Stomach (tissue), 9 donors: ENCODE data around the gene G6PD. TPM values are rescaled to one million over a fixed set of nuclear protein-coding genes. Genes with fewer than 3 reads are reported as not detected.

Experiments used
- DNase-seq, 2 donors: peaks; one replicate each; pipeline versions ENCODE4 v3.0.0 to v3.0.0-alpha.2; 2013 to 2019
- H3K27ac ChIP-seq, 5 donors: fragments of 200-600 bp in 4 of 5; sonication (generic) in 4 of 5; one replicate each; pipeline ENCODE4 v1.5.1; 2013 to 2019; ENCODE audit warnings: mild to moderate bottlenecking in 1 of 5, moderate library complexity in 1 of 5
- H3K27me3 ChIP-seq, 3 donors: fragments of 200-600 bp; sonication (generic); one replicate each; pipeline ENCODE4 v1.5.1; 2017 to 2019; ENCODE audit warnings: mixed run types in 1 of 3
- H3K36me3 ChIP-seq, 4 donors: fragments of 200-600 bp; sonication (generic); 1 replicate in 3 of 4; 2 replicates in 1 of 4; pipeline ENCODE4 v1.5.1; 2016 to 2019
- H3K4me1 ChIP-seq, 4 donors: fragments of 200-600 bp; sonication (generic); one replicate each; pipeline ENCODE4 v1.5.1; 2016 to 2019
- H3K4me3 ChIP-seq, 4 donors: fragments of 200-600 bp; sonication (generic) in 3 of 4; one replicate each; pipeline ENCODE4 v1.5.1; 2016 to 2019; ENCODE audit warnings: mild to moderate bottlenecking in 1 of 4
- H3K9me3 ChIP-seq, 4 donors: fragments of 200-600 bp; sonication (generic); one replicate each; pipeline ENCODE4 v1.5.1; 2016 to 2019
- CTCF ChIP-seq, 7 experiments: fragments of 450-650 bp in 4 of 7; fragments of 200-600 bp in 3 of 7; sonication (generic) in 3 of 7; IDR thresholded peaks; one replicate each; pipeline ENCODE4 v1.5.1; 2016 to 2019; ENCODE audit warnings: antibody characterized with exemption in 7 of 7, control low read depth in 2 of 7, mild to moderate bottlenecking in 1 of 7
- EP300 ChIP-seq: sonication (generic); formaldehyde crosslinking; IDR thresholded peaks from one replicate; pipeline ENCODE4 v1.6.1; 2017; ENCODE audit warnings: antibody characterized with exemption
- POLR2A ChIP-seq, 4 donors: fragments of 450-650 bp; IDR thresholded peaks; one replicate each; pipeline ENCODE4 v1.6.1; 2016; ENCODE audit warnings: antibody characterized with exemption in 4 of 4, control low read depth in 2 of 4, mild to moderate bottlenecking in 1 of 4, moderate library complexity in 1 of 4
- POLR2AphosphoS5 ChIP-seq, 3 donors: sonication (generic); formaldehyde crosslinking; IDR thresholded peaks; one replicate each; pipeline ENCODE4 v1.6.1; 2016; ENCODE audit warnings: antibody characterized with exemption in 3 of 3
- WGBS, 5 donors: extraction: QIAGEN DNeasy Blood & Tissue Kit in 3 of 5; methylation state at CpG; one replicate each; pipeline versions ENCODE4 v1.1.5 to v1.1.7; 2013 to 2018; 5-methylcytosine and 5-hydroxymethylcytosine counted together
- intact Hi-C: fragments of 100-400 bp; cut with DNase I; formaldehyde crosslinking; loops from one replicate; pipeline ENCODE4 v1.15.1; 2023; ENCODE audit warnings: low total_unique reads
- polyA plus RNA-seq, 3 donors: library from polyadenylated mRNA; stranded (reverse); fragments of 200-250 nt; gene quantifications; one replicate each; pipeline ENCODE4 v1.2.3, GENCODE V29; 2013
- total RNA-seq, 5 donors: library from RNA; depleted of rRNA; stranded (reverse); fragments of >200 nt; gene quantifications; one replicate each; pipeline versions ENCODE4 v1.1.0 to v1.2.3, GENCODE V29; 2014 to 2016
- donor health status: healthy with polysubstance abuse.
- donor health status: Bipolar disorder and iron deficiency.
- donor health status: healthy.

G6PD gene
- total and polyA plus RNA-seq, 8 donors: 10.3 to 41.7 (median 23.4) TPM

- no peak overlapping the region for H3K27ac ChIP-seq
- 85 to 100% (median 89%) methylated on average over 2 of the region's 2 CpGs for WGBS, 5 donors
- peaks cover 0 to 15% (median 5%) of the 10 kb centered on the region in 4 donors for H3K9me3 ChIP-seq
- DNase-seq: no peak
- H3K4me3 ChIP-seq: no peak overlapping the region
- peaks cover 0 to 26% (median 16%) of the 10 kb centered on the region in 4 donors for H3K36me3 ChIP-seq
- TF ChIP-seq CTCF (IDR thresholded peaks at IDR 0.05) (no peak), POLR2AphosphoS5 (IDR thresholded peaks at IDR 0.05) (no peak), EP300 (no peak)
- H3K4me1 ChIP-seq: peaks cover 7 to 27% (median 16%) of the 10 kb centered on the region in 4 donors
- intact Hi-C loops: no loop called here
- peaks cover 0 to 3% (median 0%) of the 10 kb centered on the region in 3 donors for H3K27me3 ChIP-seq
Observed at GRCh38 chrX:154513716-154514115, 32.9 kb downstream of the G6PD start.

DNA sequence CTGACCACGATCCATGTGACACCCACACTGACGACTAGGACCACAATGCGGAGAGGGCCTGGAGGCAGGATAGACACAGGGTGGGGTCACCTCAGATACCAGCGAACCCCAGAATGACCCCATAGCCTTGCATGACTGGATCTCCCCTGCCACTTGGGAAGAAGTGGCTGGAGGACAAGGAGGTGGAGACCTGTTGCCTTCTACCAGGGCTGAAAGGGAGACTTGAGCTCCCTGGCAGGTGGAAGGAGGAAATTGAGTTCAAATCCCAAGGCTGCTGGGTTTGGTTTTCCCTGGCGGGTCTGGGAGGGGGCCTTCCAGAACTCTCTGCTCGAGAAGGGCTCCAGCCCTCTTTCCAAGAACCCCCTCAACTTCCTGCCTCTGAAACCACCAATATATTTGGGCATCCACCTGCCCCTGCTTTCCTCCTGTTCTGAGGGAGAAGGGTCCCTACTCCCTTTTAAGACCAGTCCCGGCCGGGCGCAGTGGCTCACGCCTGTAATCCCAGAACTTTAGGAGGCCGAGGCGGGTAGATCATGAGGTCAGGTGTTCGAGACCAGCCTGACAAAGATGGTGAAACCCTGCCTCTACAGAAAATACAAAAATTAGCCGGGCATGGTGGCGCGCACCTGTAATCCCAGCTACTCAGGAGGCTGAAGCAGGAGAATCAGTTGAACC is 33.6 kb downstream of the G6PD start:
- TF ChIP-seq POLR2AphosphoS5 (IDR thresholded peaks at IDR 0.05): no peak
- TF ChIP-seq POLR2A (IDR thresholded peaks at IDR 0.05): no peak
- TF ChIP-seq CTCF (IDR thresholded peaks at IDR 0.05): no peak
- no peak for TF ChIP-seq EP300
- no peak for DNase-seq

GRCh38 chrX:154511761-154512160 is 34.9 kb downstream of the G6PD start:
- WGBS, 5 donors: 82 to 90% (median 87%) methylated on average over 6 to 12 of the region's 12 CpGs
- Histone ChIP-seq H3K36me3 (peaks cover 0 to 46% (median 36%) of the 10 kb centered on the region in 4 donors), H3K27me3 (no peaks in the 10 kb centered on the region), H3K9me3 (peaks cover 0 to 15% (median 5%) of the 10 kb centered on the region in 4 donors), H3K4me1 (peaks cover 0 to 16% (median 9%) of the 10 kb centered on the region in 4 donors), H3K4me3 (no peak overlapping the region), H3K27ac (no peak overlapping the region)
- DNase-seq: no peak
- TF ChIP-seq CTCF (IDR thresholded peaks at IDR 0.05) (no peak), EP300 (no peak), POLR2A (IDR thresholded peaks at IDR 0.05) (no peak), POLR2AphosphoS5 (IDR thresholded peaks at IDR 0.05) (no peak)
- intact Hi-C loops: no loop called here

More for the DNA sequence above, 33.6 kb downstream of the G6PD start:
- peaks cover 0 to 3% (median 0%) of the 10 kb centered on the region in 3 donors for H3K27me3 ChIP-seq
- H3K4me3 ChIP-seq: no peak overlapping the region
- peaks cover 7 to 27% (median 15%) of the 10 kb centered on the region in 4 donors for H3K4me1 ChIP-seq
- H3K36me3 ChIP-seq: peaks cover 0 to 33% (median 23%) of the 10 kb centered on the region in 4 donors
- intact Hi-C loops: no loop called here
- H3K27ac ChIP-seq: no peak overlapping the region
- WGBS, 5 donors: 86 to 96% (median 91%) methylated on average over 13 to 16 of the region's 16 CpGs
- H3K9me3 ChIP-seq: peaks cover 0 to 15% (median 5%) of the 10 kb centered on the region in 4 donors

DNA sequence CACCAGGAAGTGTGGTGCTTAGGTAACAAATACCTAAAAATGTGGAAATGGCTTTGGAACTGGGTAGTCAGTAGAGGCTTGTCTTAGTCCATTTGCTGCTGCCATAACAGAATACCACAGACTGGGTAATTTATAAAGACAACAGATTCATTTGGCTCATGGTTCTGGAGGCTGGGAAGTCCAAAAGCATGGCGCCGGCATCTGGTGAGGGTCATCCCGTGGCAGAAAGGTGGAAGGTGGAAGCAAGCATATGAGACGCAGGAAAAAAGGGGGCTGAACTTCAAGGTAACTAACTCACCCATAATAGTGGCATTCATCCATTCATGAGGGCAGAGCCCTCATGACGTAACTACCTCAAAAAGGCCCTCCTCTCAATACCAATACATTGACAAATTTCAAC is 37.2 kb downstream of the G6PD start:
- Histone ChIP-seq H3K27me3 (no peaks in the 10 kb centered on the region), H3K36me3 (peaks cover 0 to 65% (median 55%) of the 10 kb centered on the region in 4 donors), H3K27ac (no peak overlapping the region), H3K9me3 (peaks cover 0 to 15% (median 5%) of the 10 kb centered on the region in 4 donors), H3K4me3 (no peak overlapping the region), H3K4me1 (peaks cover 0 to 7% (median under 1%) of the 10 kb centered on the region in 4 donors)
- WGBS, 5 donors: 93 to 100% (median 97%) methylated on average over 5 of the region's 5 CpGs
- TF ChIP-seq POLR2AphosphoS5 (IDR thresholded peaks at IDR 0.05) (no peak), POLR2A (IDR thresholded peaks at IDR 0.05) (no peak), EP300 (no peak), CTCF (IDR thresholded peaks at IDR 0.05) (no peak)
- DNase-seq: no peak
- intact Hi-C loops: no loop called here
